PC-3 (cell line): ENCODE measurements around the gene DHX16. TPM values are rescaled to one million over a fixed set of nuclear protein-coding genes. Genes with fewer than 3 reads are reported as not detected.

ENCODE experiments used
- ATAC-seq: fragments of 200-7000 bp; cut with Tn5 transposase; 2 replicates; pipeline ENCODE4 v1.9.1; 2020; ENCODE audit warnings: mild to moderate bottlenecking, moderate library complexity
- BruUV-seq: library from RNA; stranded (reverse); fragments of 400-500 nt; replicated peaks from 2 replicates; lab custom pipeline; 2021; lab: Mats Ljungman, UMichigan
- CTCF ChIA-PET: fragments of 300-600 bp; sonication (Branson Sonifier 250); formaldehyde crosslinking; loops from one replicate; lab custom pipeline; 2022; ENCODE audit warnings: antibody characterized with exemption; lab: Charles Lee
- POLR2A ChIA-PET: fragments of 300-600 bp; sonication (Branson Sonifier 250); formaldehyde crosslinking; loops from one replicate; lab custom pipeline; 2022; ENCODE audit warnings: antibody characterized with exemption; ENCODE audit not compliant: unreplicated experiment; lab: Charles Lee
- DNase-seq: peaks from one replicate; pipeline ENCODE4 v3.0.0-alpha.2; 2015
- H2AFZ ChIP-seq: fragments of 300-600 bp; sonication (generic); 2 replicates; pipeline ENCODE4 v1.6.0; 2016; ENCODE audit warnings: antibody characterized with exemption, low read length
- H3F3A ChIP-seq: fragments of 300-600 bp; sonication (generic); one replicate; pipeline ENCODE4 v1.6.0; 2017; ENCODE audit warnings: antibody characterized with exemption, low read length, control low read depth, mild to moderate bottlenecking; ENCODE audit not compliant: unreplicated experiment
- H3K27ac ChIP-seq: fragments of 300-600 bp; sonication (generic); 2 replicates; pipeline ENCODE4 v1.5.1; 2016; ENCODE audit warnings: mild to moderate bottlenecking, low read length
- H3K27me3 ChIP-seq: fragments of 300-600 bp; sonication (generic); 2 replicates; pipeline ENCODE4 v1.6.1; 2016; ENCODE audit warnings: low read length, mixed read lengths
- H3K36me3 ChIP-seq: fragments of 300-600 bp; sonication (generic); 2 replicates; pipeline ENCODE4 v1.6.1; 2016; ENCODE audit warnings: low read depth, mixed run types, low read length, mixed read lengths
- H3K4me1 ChIP-seq: fragments of 300-600 bp; sonication (generic); 2 replicates; pipeline ENCODE4 v1.5.1; 2016; ENCODE audit warnings: low read length; ENCODE audit not compliant: insufficient read depth
- H3K4me2 ChIP-seq: fragments of 300-600 bp; sonication (generic); 2 replicates; pipeline ENCODE4 v1.6.0; 2016; ENCODE audit warnings: low read length
- H3K4me3 ChIP-seq: fragments of 300-600 bp; sonication (generic); 2 replicates; pipeline ENCODE4 v1.5.1; 2016; ENCODE audit warnings: mild to moderate bottlenecking, low read length, mixed read lengths
- H3K79me2 ChIP-seq: fragments of 300-600 bp; sonication (generic); 2 replicates; pipeline ENCODE4 v1.6.1; 2017; ENCODE audit warnings: low read length, mixed read lengths
- H3K9ac ChIP-seq: fragments of 300-600 bp; sonication (generic); 2 replicates; pipeline ENCODE4 v1.6.0; 2016; ENCODE audit warnings: mild to moderate bottlenecking, low read length
- H3K9me2 ChIP-seq: fragments of 300-600 bp; sonication (generic); replicated peaks from 2 replicates; pipeline ENCODE4 v1.6.1; 2016; ENCODE audit warnings: mixed run types, low read length, mixed read lengths
- H3K9me3 ChIP-seq: fragments of 300-600 bp; sonication (generic); 2 replicates; pipeline ENCODE4 v1.6.1; 2016; ENCODE audit warnings: low read length, mixed read lengths
- H4K20me1 ChIP-seq: fragments of 300-600 bp; sonication (generic); 2 replicates; pipeline ENCODE4 v1.6.1; 2016; ENCODE audit warnings: low read length, mixed read lengths
- EZH2 ChIP-seq: fragments of 300-600 bp; sonication (generic); IDR thresholded peaks from one replicate; pipeline ENCODE4 v1.6.1; 2017; ENCODE audit warnings: antibody characterized with exemption, mild to moderate bottlenecking, low read length; ENCODE audit not compliant: unreplicated experiment
- EZH2phosphoT487 ChIP-seq: fragments of 300-600 bp; sonication (generic); IDR thresholded peaks from 2 replicates; pipeline ENCODE4 v1.6.1; 2018; ENCODE audit warnings: mild to moderate bottlenecking, antibody characterized with exemption, low read length, borderline replicate concordance
- intact Hi-C: fragments of 100-400 bp; cut with micrococcal nuclease; formaldehyde crosslinking; loops from 2 replicates; pipeline ENCODE4 v1.9.0; 2023
- total RNA-seq: library from RNA; depleted of rRNA; stranded (reverse); fragments of >200 nt; gene quantifications from 2 replicates; pipeline ENCODE4 v1.2.3, GENCODE V29; 2014
- TF ChIP-seq, protein P1 (sequence below): fragments of 300-600 bp; sonication (generic); conservative IDR thresholded peaks from 2 replicates; pipeline ENCODE4 v1.5.1; 2017; ENCODE audit warnings: antibody characterized with exemption, low read depth, mild to moderate bottlenecking, low read length

The DHX16 gene
- total RNA-seq, 1 experiment from 2014 or later: 50.0 TPM

DNA sequence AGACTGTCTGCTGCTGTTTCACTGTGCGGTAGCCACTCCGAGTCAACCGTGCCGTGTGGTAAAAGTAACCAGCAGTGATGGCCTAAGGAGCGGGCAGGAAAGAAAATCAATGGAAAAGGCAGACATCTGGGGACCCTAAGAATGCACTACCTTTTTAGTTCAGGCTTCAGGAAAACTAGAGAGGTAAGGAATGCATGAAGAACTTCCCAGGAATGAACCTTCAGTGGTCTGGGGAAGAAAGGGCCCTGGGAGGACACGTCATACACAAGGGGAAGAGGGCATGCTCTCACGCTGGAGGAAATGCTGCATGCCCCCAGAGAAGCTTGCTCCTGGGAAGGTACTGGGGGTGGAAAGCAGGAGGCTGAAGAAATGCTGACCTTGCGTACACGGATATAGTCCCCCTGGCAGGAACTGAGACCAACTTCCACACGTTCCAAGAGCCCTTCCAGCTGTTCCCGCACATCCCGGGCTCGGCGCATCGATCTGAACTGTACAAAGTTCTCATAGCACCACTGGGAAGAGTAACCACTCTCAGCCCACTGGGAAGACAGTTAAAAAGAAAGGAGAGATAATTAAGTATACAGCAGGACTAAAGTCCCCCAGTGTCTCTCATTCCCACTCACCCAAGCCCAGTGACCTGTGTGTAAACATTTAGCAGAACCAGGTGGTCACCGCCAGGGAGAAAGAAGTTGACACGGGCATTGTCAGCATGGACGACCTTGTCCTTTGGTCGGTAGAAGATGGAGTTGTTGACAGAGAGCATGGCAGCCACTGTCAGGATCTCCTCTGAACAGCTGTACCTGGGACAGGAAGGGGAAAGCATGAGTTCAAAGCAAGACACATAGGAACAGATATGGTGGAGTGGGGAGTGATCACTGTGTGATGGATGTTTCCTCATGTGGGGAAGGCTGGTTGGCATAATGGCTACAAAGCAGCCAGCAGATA lies 17.7 kb downstream of the DHX16 start:
- Histone ChIP-seq H3K27ac (no peak overlapping the region), H3K4me3 (no peak overlapping the region), H3K4me2 (no peak overlapping the region), H3K79me2 (no peaks in the 10 kb centered on the region), H3K4me1 (no peaks in the 10 kb centered on the region), H3K27me3 (no peaks in the 10 kb centered on the region), H2AFZ (no peak overlapping the region), H3F3A (no peaks in the 10 kb centered on the region), H3K9ac (no peak overlapping the region), H3K9me3 (no peaks in the 10 kb centered on the region), H4K20me1 (no peaks in the 10 kb centered on the region), H3K36me3 (peaks cover 45% of the 10 kb centered on the region), H3K9me2 (no peaks in the 10 kb centered on the region)
- DNase-seq: no peak
- ChIA-PET POLR2A (no interaction called here), CTCF (no interaction called here)
- intact Hi-C loops: no loop called here
- TSS peak; percentile 7 for BruUV-seq
- no peak for TF ChIP-seq EZH2
- ATAC-seq: no peak

DNA sequence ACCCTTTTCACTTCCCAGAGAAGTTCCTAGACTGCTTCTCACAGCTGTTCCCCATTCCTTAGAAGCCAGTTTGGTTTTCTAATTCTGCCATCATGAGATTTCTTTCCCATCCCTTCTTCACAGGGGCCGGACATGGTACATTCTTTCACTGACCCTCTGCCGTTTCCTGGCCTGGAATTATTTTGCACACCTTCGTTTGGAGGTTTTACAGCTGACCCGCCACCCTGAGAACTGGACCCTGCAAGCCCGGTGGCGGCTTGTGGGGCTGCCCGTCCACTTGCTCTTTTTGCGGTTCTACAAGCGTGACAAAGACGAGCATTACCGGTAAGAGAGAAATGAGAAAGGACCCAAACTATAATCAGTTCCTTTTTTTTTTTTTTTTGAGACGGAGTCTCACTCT lies 21.7 kb downstream of the DHX16 start:
- H4K20me1 ChIP-seq: no peaks in the 10 kb centered on the region
- no peaks in the 10 kb centered on the region for H3K9me2 ChIP-seq
- TF ChIP-seq, protein P1, sequence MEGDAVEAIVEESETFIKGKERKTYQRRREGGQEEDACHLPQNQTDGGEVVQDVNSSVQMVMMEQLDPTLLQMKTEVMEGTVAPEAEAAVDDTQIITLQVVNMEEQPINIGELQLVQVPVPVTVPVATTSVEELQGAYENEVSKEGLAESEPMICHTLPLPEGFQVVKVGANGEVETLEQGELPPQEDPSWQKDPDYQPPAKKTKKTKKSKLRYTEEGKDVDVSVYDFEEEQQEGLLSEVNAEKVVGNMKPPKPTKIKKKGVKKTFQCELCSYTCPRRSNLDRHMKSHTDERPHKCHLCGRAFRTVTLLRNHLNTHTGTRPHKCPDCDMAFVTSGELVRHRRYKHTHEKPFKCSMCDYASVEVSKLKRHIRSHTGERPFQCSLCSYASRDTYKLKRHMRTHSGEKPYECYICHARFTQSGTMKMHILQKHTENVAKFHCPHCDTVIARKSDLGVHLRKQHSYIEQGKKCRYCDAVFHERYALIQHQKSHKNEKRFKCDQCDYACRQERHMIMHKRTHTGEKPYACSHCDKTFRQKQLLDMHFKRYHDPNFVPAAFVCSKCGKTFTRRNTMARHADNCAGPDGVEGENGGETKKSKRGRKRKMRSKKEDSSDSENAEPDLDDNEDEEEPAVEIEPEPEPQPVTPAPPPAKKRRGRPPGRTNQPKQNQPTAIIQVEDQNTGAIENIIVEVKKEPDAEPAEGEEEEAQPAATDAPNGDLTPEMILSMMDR: no peak
- TF ChIP-seq EZH2: no peak
- no peak for TF ChIP-seq EZH2phosphoT487
- no peaks in the 10 kb centered on the region for H3K9me3 ChIP-seq
- ATAC-seq (no peak), DNase-seq (no peak)
- no peak overlapping the region for H3K4me2 ChIP-seq
- no peaks in the 10 kb centered on the region for H3K27me3 ChIP-seq
- no TSS peak for BruUV-seq
- POLR2A ChIA-PET: no interaction called here
- H3K4me3 ChIP-seq: no peak overlapping the region
- H3K4me1 ChIP-seq: peaks cover 9% of the 10 kb centered on the region
- H3F3A ChIP-seq: no peaks in the 10 kb centered on the region
- intact Hi-C loops: no loop called here
- H3K9ac ChIP-seq: no peak overlapping the region
- H3K79me2 ChIP-seq: peaks cover 33% of the 10 kb centered on the region
- no peak overlapping the region for H2AFZ ChIP-seq
- H3K27ac ChIP-seq: no peak overlapping the region
- CTCF ChIA-PET: interaction anchor here (0.6 kb wide), 1 partner anchor 523 kb away, joined by 4 read pairs; no protein-coding TSS in a partner anchor
- peaks cover 27% of the 10 kb centered on the region for H3K36me3 ChIP-seq

DNA sequence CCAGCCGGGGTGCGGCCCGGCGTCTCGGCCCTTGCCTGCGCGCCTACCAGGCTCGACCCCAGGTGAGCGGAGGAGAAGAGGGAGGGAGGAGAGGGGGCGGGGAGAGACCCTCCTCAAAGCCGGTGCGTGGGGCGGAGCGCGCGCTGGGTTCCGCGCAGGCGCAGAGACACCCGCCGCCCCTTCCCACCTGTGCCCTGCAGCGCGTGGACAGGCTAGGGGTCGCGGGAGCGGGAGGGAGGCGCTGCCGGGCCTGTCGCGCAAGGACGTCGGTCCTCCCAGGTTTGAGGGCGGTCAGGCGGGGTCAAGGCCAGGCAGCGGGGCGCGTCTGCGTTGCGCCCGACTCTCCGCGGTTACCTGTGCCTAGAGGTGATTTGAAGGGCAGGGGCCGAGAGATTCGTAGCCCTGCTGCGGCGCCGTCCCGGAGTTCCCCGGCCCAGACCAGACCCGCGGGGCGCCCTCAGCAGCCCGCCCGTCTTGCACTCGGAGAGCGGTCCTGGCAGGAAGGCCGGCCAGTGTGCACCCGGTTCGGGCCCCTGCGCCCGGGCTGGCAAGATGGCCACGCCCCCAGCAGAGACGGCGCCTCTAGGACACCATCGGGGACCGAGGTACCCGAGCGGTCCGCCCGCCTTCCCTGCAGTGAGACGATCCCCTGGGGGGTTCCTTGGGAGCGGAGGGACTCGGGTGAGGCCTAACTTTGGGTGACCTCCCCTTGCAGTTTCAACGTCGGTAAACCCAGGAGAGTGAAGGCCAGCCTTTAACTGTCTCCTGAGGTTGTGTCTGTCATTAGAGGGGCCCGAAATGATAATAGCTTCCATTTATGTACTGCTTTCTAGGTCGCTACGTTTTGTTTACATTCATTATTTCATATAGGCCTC lies 25.3 kb downstream of the DHX16 start:
- BruUV-seq: no TSS peak
- Histone ChIP-seq H3K4me2 (peak overlapping the region; percentile 82), H3K9ac (peak overlapping the region; percentile 88), H3F3A (no peaks in the 10 kb centered on the region), H3K27ac (peak overlapping the region; percentile 55), H3K9me3 (no peaks in the 10 kb centered on the region), H3K4me1 (peaks cover 11% of the 10 kb centered on the region), H3K9me2 (no peaks in the 10 kb centered on the region), H3K4me3 (peak overlapping the region; percentile 82), H3K27me3 (no peaks in the 10 kb centered on the region), H4K20me1 (no peaks in the 10 kb centered on the region), H3K36me3 (peaks cover 13% of the 10 kb centered on the region; the same call in 1 of the 2 replicates), H2AFZ (peak overlapping the region; percentile 79), H3K79me2 (peaks cover 38% of the 10 kb centered on the region)
- peak; percentile 78 for ATAC-seq
- peak; percentile 64 for DNase-seq
- ChIA-PET CTCF (no interaction called here), POLR2A (no interaction called here)
- intact Hi-C loops: loop anchor here (2.0 kb wide), 1 partner anchor 73 kb away; the partner anchor contains the start of gene TUBB
- no peak for TF ChIP-seq EZH2phosphoT487
- TF ChIP-seq, protein P1: no peak
- no peak for TF ChIP-seq EZH2
